Globus pallidus (tissue), 1 donor: ENCODE data around the gene ZNF273.
"Not testable (repeated sequence)": the region's sequence is repeated elsewhere in the genome, so short reads cannot be mapped to it uniquely, and the experiment has no call there.

Experiments used
- DNase-seq: peaks from one replicate; pipeline ENCODE4 v3.0.0-alpha.2; 2015; ENCODE audit warnings: low spot score

ZNF273 gene

GRCh38 chr7:64888901-64889685 is 14.0 kb upstream of the ZNF273 start:
- no peak for DNase-seq

- DNase-seq = no peak
Measured at GRCh38 chr7:64889686-64890162, 13.3 kb upstream of the ZNF273 start.

DNA sequence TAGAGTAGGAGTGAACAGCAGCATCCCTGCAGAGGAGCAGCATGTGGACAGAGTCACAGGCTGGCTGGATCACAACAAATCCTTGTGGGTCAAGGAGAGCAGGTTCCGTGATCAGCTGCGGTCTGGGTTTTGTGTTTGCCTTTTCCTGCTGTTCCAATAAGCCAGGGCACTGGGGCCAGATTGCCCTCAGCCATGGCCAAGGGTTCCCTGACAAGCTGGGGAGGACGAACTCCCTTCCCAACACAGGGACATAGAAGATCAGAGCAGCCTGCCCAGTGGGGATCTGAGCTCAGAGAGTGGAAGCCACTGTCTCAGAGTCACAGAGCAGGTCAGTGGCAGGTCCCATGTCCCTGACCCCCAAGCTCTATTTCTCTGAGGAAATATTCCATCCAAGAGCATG is 12.8 kb upstream of the ZNF273 start:
- DNase-seq = not testable (repeated sequence)

DNA sequence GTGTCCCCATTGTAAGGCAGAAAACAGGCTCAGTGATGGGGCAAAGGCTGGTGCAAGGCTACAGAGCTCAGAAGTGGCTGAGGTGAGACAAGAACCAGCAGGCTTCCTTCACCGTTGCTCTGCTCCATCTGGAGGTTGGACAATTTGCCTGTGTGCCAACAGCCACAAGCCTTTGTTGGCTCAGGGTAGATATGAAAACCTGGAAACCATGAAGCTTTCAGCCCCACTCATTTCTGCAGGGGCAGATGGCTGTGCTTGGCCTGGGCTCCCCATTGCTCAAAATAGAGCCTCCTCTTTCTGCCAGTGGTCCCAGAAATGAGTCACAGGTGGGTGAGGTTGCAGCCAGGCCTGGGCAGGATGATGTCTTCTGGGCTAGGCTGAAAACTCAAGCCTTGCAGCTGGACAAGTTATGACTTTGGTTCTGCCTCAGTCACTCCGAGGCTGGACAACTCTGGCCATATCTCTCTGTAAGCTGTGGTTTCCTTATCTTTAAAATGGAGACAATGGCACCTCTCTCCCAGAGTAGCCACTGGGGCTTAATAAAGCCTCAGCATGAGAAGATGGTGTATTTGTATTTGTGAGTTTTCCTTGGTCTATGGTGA is 12.2 kb upstream of the ZNF273 start:
- no peak for DNase-seq

DNA sequence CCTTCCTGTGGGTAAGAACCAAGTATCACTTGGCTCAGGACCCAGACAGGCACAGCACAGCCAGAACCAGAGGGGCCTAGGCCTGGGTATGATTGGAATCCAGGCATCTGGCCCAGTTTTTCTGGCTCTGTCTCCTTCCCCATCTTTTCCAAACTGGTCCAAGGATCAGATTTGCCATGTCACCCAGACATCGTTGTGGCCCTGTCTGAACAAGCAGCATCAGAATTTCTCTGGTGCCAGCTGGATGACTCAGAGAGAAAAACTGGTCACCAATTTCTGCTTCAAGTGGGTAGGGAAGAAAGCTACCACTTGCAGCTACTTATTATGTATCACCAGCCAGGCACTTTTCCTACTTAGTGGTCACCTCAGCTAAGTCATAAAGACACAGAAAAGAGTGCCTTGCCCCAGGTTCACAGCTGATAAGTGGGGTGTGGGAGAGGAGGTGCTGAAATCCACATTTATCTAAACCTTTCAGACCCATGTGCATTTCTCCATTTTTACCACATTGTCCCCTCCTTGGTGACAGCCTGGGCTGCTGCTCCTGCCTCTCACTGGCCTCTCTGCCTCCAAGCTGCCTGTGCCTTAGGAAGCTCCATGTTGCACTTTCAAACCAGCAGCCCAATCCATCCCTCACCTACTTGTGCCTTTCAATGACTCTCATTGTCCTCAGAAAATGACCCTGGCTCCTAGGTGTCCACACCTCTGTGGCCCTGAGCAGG is 11.6 kb upstream of the ZNF273 start:
- not testable (repeated sequence) for DNase-seq

DNA sequence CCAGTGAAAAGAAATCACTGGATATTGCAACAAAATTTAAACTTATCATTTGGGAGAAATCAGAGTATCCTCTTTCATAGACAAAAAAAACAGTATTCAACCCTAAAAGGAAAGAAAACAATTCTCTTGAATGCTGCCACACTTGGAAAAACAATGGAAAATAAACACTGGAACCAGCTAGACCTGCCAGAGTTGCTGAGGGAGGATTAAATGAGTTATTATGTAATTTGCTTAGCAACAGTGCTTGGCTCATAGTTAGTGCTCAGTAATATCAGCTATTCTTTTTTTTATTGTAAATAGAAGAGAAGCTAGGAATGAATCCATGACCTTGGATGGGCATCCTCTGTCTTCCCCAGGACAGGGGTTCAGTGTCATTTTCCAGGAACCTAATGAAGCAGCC is 11.0 kb upstream of the ZNF273 start:
- no peak for DNase-seq

DNA sequence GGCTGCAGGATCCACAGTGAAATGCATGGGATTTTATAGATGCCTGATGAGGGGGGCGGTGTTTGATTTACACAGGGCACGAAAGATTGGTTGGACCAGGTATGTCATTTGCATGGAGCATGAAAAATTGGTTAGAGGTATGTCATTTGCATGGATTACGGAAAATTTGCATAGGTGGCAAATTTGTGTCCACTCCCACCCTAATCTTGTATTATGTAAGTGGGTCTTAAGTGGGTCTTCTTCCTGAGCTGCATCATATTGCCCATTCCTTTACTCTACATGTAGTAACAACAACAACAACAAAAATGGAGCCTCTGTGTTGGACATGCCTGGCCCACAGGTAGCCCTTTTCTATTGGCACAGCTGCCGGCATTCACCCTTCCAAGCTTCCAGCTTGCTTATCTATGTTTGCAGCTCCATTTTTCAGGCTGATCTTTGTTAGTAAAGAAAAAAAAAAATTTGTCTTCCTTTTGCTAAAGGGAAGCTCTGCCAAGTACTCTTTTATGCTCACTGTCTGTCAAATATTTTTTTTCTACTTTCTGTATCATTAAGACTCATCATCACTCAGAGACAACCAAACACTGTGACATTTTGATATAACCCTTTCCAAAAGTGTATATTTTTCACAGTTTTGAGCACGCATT is 10.3 kb upstream of the ZNF273 start:
- no peak for DNase-seq

- DNase-seq = no peak
Measured at GRCh38 chr7:64893401-64893800, 9.7 kb upstream of the ZNF273 start.

GRCh38 chr7:64902461-64902805 is 640 bp upstream of the ZNF273 start:
- not testable (repeated sequence) for DNase-seq

DNA sequence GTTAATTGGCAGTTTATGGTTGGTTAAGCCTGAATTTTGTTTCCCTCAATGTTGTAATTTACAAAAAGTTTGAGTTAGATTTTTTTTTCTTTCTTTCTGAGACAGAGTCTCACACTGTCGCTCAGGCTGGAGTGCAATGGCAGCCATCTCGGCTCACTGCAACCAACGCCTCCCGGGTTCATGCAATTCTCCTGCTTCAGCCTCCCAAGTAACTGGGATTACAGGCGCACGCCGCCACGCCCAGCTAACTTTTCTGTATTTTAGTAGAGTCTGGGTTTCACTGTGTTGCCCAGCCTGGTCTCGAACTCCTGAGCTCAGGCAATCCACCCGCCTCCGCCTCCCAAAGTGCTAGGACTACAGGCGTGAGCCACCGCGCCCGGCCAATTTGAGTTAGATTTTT is 935 bp downstream of the ZNF273 start:
- DNase-seq = no peak

DNA sequence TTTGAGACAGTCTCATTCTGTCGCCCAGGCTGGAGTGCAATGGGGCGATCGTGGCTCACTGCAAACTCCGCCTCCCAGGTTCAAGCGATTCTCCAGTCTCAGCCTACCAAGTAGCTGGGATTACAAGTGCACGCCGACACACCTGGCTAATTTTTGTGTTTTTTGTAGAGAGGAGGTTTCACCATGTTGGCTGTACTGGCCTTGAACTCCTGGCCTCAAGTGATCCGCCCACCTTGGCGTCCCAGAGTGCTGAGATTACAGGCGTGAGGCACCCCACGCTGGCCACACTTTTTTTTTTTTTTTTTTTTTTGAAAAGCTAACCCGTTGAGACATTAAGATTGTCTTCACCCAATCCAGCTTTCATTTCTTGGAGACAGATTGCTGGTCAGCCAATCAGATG is 2.1 kb downstream of the ZNF273 start:
- no peak for DNase-seq

GRCh38 chr7:64905547-64905946 is 2.5 kb downstream of the ZNF273 start:
- no peak for DNase-seq

- no peak for DNase-seq
Measured at GRCh38 chr7:64907641-64908326, 4.7 kb downstream of the ZNF273 start.

GRCh38 chr7:64908358-64908757 is 5.3 kb downstream of the ZNF273 start:
- no peak for DNase-seq

DNA sequence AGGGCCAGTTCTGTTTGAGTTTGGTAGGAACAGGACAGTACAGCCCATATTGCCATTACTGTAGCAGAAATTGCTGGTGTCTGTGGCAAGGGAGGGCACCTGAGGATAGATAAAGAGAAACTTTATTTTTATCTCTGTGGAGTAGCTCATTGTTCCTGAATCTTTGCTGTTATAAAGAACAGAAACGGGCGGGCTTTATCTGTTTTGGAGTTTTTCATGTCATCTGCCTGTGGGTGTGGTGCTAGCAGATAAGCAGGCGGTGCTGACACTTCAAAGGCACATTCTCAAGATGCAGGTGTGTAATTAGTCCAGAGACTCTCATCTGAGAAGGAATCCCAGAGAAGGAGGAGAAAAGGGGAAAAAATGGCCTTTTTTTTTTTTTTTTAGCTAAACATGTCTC is 11.5 kb downstream of the ZNF273 start:
- DNase-seq = no peak

GRCh38 chr7:64915301-64915700 is 12.2 kb downstream of the ZNF273 start:
- DNase-seq = not testable (repeated sequence)

- DNase-seq = not testable (repeated sequence)
Measured at GRCh38 chr7:64928252-64929187, 25.4 kb downstream of the ZNF273 start.

DNA sequence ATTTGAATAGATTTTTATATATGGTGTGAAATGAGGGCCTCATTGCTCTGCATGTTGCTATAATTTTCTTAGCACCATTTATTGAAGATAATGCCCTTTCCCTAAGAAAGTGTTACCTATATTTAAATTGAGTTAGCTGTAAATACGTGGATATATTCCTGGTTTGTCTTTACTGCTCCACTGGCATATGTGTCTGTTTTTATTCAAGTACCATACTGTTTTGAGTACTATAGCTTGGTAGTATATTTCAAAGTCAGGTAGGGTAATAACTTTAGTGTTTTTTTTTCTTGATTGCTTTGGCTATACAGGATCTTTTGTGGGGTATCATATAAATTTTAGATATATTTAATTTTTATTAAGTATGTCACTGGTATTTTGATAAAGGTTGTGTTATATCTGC is 31.4 kb downstream of the ZNF273 start:
- no peak for DNase-seq

- DNase-seq = no peak
Measured at GRCh38 chr7:64938540-64938939, 35.5 kb downstream of the ZNF273 start.

DNA sequence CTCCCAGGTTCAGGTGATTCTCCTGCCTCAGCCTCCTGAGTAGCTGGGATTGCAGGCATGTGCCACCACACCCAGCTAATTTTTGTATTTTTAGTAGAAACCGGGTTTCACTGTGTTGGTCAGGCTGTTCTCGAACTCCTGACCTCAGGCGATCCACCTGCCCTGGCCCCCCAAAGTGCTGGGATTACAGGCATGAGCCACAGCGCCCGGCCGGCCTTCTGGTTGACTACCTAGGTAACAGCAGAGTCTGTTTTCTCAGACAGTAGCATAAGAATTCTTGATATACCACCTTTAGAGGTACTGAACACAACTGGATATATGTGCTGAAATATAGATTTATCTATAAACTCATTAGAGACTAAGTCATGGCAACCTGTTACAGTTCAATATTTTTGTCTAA is 36.9 kb downstream of the ZNF273 start:
- DNase-seq = not testable (repeated sequence)
